Measurements from ENCODE around the gene TMEM200B.

DNA sequence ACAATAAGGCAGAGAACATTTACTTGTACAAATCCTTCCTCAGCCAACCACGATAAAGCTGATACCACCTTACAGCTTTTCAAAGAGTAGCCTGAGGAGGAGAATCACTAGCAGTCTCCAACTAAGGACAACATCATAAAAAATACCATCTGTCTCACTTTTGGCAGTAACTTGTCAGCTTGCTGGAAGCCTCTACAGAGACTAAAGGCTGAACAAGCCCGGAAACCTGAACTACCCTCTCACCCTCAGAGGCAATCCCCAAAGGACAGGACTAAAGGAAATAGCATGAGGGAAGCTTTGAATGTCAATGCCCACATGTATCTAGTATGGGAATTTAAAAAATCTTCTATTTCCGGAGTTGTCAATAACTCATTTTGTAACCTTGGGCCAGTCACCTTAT, 47.4 kb upstream of the TMEM200B start:
- no peak for TF ChIP-seq GABPA (IDR thresholded peaks at IDR 0.05; ENCODE audit: low read depth)
- no peak for TF ChIP-seq CTCF (IDR thresholded peaks at IDR 0.05; ENCODE audit: insufficient read depth, low read length)

Data from HL-60 (cell line).